Ovary (tissue), 9 donors: ENCODE measurements around the gene PNPLA5. TPM values are rescaled to one million over a fixed set of nuclear protein-coding genes. Genes with fewer than 3 reads are reported as not detected.

Experiments used
- DNase-seq, 5 donors: peaks; one replicate each; pipeline ENCODE4 v3.0.0-alpha.2; 2019 to 2020
- H3K27ac ChIP-seq, 2 donors: fragments of 200-600 bp; one replicate each; pipeline versions ENCODE4 v1.5.1 to v1.8.0; 2019 to 2022
- H3K27me3 ChIP-seq: fragments of 200-600 bp; one replicate; pipeline ENCODE4 v1.8.0; 2022
- H3K36me3 ChIP-seq: fragments of 200-600 bp; sonication (generic); one replicate; pipeline ENCODE4 v1.5.1; 2019
- H3K4me1 ChIP-seq: one replicate; pipeline ENCODE4 v1.8.1; 2013; ENCODE audit warnings: mild to moderate bottlenecking, moderate library complexity; ENCODE audit not compliant: insufficient read depth
- H3K4me3 ChIP-seq: fragments of 200-600 bp; sonication (generic); one replicate; pipeline ENCODE4 v1.5.1; 2017
- H3K9me3 ChIP-seq, 2 donors: fragments of 200-600 bp in 1 of 2; sonication (generic) in 1 of 2; one replicate each; pipeline versions ENCODE4 v1.5.1 to v1.8.1; 2013 to 2019; ENCODE audit warnings: mild to moderate bottlenecking in 1 of 2, moderate library complexity in 1 of 2
- CTCF ChIP-seq, 3 donors: fragments of 450-650 bp in 2 of 3; fragments of 200-600 bp in 1 of 3; IDR thresholded peaks; one replicate each; pipeline versions ENCODE4 v1.5.1 to v1.8.0; 2016 to 2022; ENCODE audit warnings: antibody characterized with exemption in 3 of 3, mild to moderate bottlenecking in 1 of 3
- EP300 ChIP-seq: sonication (generic); formaldehyde crosslinking; IDR thresholded peaks from one replicate; pipeline ENCODE4 v1.6.1; 2017; ENCODE audit warnings: antibody characterized with exemption
- POLR2A ChIP-seq: fragments of 450-650 bp; IDR thresholded peaks from one replicate; pipeline ENCODE4 v1.6.1; 2017; ENCODE audit warnings: antibody characterized with exemption, mild to moderate bottlenecking, moderate library complexity
- WGBS, 3 donors: extraction: QIAGEN DNeasy Blood & Tissue Kit in 1 of 3; methylation state at CpG; one replicate each; pipeline versions ENCODE4 v1.1.5 to v1.1.7; 2013 to 2017; 5-methylcytosine and 5-hydroxymethylcytosine counted together
- intact Hi-C, 4 donors: fragments of 100-400 bp; cut with DNase I; formaldehyde crosslinking; loops; one replicate each; pipeline versions ENCODE4 v1.11.0 to v1.15.1; 2022 to 2023
- polyA plus RNA-seq, 2 donors: library from polyadenylated mRNA; stranded (reverse); fragments of 200-250 nt in 1 of 2; fragments of 350-450 nt in 1 of 2; fragmentation: Illumina TruSeq in 1 of 2; extraction: RNeasy Lipid Tissue Mini Kit (QIAGEN cat#74804) in 1 of 2; gene quantifications; one replicate each; pipeline ENCODE4 v1.2.3, GENCODE V29; 2013 to 2014
- total RNA-seq, 7 donors: library from RNA; depleted of rRNA in 2 of 7; stranded (reverse); fragments of >200 nt in 2 of 7; fragmentation: NEBNext Ultra II Directional in 3 of 7; extraction: Animal tissue kit (Norgen Biotek cat#: 25700) in 3 of 7; gene quantifications; one replicate each; pipeline versions ENCODE4 v1.1.0 to v1.2.4, GENCODE V29; 2016 to 2023
- donor health status: DM: no; HTN: no; CAD: no; lungs with moderate emphysema.
- donor health status: DM: no; HTN: no; CAD: no.
- donor health status: Bipolar disorder and iron deficiency.
- donor health status: DM: yes; HTN: yes; CAD: no.
- donor health status: DM: no; HTN: no; CAD: no.
- donor health status: DM: yes; HTN: yes; CAD: no.

PNPLA5 gene
- total and polyA plus RNA-seq, 9 donors: 0.10 TPM; not detected in 8

GRCh38 chr22:43893266-43893665, 1.5 kb upstream of the PNPLA5 start:
- Histone ChIP-seq H3K36me3 (no peaks in the 10 kb centered on the region), H3K4me1 (no peaks in the 10 kb centered on the region), H3K9me3 (no peaks in the 10 kb centered on the region), H3K27me3 (no peaks in the 10 kb centered on the region), H3K4me3 (no peak overlapping the region), H3K27ac (no peak overlapping the region)
- DNase-seq: no peak
- 72 to 91% (median 80%) methylated on average over 5 of the region's 5 CpGs for WGBS, 3 donors
- TF ChIP-seq EP300 (no peak), CTCF (IDR thresholded peaks at IDR 0.05) (no peak), POLR2A (no peak)
- intact Hi-C loops: loop anchor here in 1 of 4 donors (5.0 kb wide), 1 partner anchor 496 kb away; no protein-coding TSS in a partner anchor

- Histone ChIP-seq H3K27me3 (no peaks in the 10 kb centered on the region), H3K36me3 (no peaks in the 10 kb centered on the region), H3K4me1 (no peaks in the 10 kb centered on the region), H3K4me3 (no peak overlapping the region), H3K9me3 (no peaks in the 10 kb centered on the region), H3K27ac (no peak overlapping the region)
- 45 to 51% (median 47%) methylated on average over 14 to 15 of the region's 15 CpGs for WGBS, 3 donors
- no peak for DNase-seq
- no peak for TF ChIP-seq POLR2A
- TF ChIP-seq EP300: no peak
- TF ChIP-seq CTCF (IDR thresholded peaks at IDR 0.05): no peak
- intact Hi-C loops: loop anchor here in 1 of 4 donors (5.0 kb wide), 1 partner anchor 495 kb away; no protein-coding TSS in a partner anchor
Measured at GRCh38 chr22:43892183-43892894, 526 bp upstream of the PNPLA5 start.

GRCh38 chr22:43890901-43891331, 897 bp downstream of the PNPLA5 start:
- no peaks in the 10 kb centered on the region for H3K27me3 ChIP-seq
- intact Hi-C loops: loop anchor here in 1 of 4 donors (5.0 kb wide), 1 partner anchor 494 kb away; no protein-coding TSS in a partner anchor
- H3K27ac ChIP-seq: no peak overlapping the region
- no peaks in the 10 kb centered on the region for H3K9me3 ChIP-seq
- WGBS, 3 donors: 10 to 20% (median 12%) methylated on average over 12 to 24 of the region's 24 CpGs
- no peak for TF ChIP-seq CTCF (IDR thresholded peaks at IDR 0.05)
- TF ChIP-seq EP300: no peak
- TF ChIP-seq POLR2A: no peak
- H3K4me1 ChIP-seq: no peaks in the 10 kb centered on the region
- no peak for DNase-seq
- H3K36me3 ChIP-seq: no peaks in the 10 kb centered on the region
- H3K4me3 ChIP-seq: no peak overlapping the region

GRCh38 chr22:43889860-43890253, 2.0 kb downstream of the PNPLA5 start:
- no peaks in the 10 kb centered on the region for H3K27me3 ChIP-seq
- no peak overlapping the region for H3K4me3 ChIP-seq
- no peaks in the 10 kb centered on the region for H3K4me1 ChIP-seq
- intact Hi-C loops: loop anchor here in 3 of 4 donors (5.0 to 10.0 kb wide), 4 partner anchors 493 to 665 kb away; no protein-coding TSS in a partner anchor
- no peak for DNase-seq
- no peaks in the 10 kb centered on the region for H3K9me3 ChIP-seq
- no peaks in the 10 kb centered on the region for H3K36me3 ChIP-seq
- 38 to 44% (median 41%) methylated on average over 4 of the region's 4 CpGs for WGBS, 3 donors
- no peak overlapping the region for H3K27ac ChIP-seq
- TF ChIP-seq CTCF (IDR thresholded peaks at IDR 0.05): no peak
- no peak for TF ChIP-seq EP300
